Osteoblast (primary cell): Measurements from ENCODE around the gene CLEC17A. TPM values are rescaled to one million over a fixed set of nuclear protein-coding genes. Genes with fewer than 3 reads are reported as not detected.
"Not testable (repeated sequence)": the region's sequence is repeated elsewhere in the genome, so short reads cannot be mapped to it uniquely, and the experiment has no call there.

Source experiments
- DNase-seq: peaks from one replicate; pipeline ENCODE4 v3.0.0; 2011; ENCODE audit warnings: low spot score, mixed read lengths; ENCODE audit not compliant: insufficient read length; ENCODE audit errors: missing footprints
- H2AFZ ChIP-seq: 2 replicates; pipeline ENCODE4 v1.6.0; 2011; ENCODE audit warnings: mild to moderate bottlenecking, low read length
- H3K27ac ChIP-seq: 2 replicates; pipeline ENCODE4 v1.5.1; 2011; ENCODE audit warnings: mild to moderate bottlenecking, low read depth, low read length, moderate library complexity
- H3K27me3 ChIP-seq: 2 replicates; pipeline ENCODE4 v1.6.0; 2012; ENCODE audit warnings: mild to moderate bottlenecking, control low read depth, inconsistent platforms, low read length, moderate library complexity; ENCODE audit not compliant: insufficient read depth
- H3K36me3 ChIP-seq: 2 replicates; pipeline ENCODE4 v1.5.1; 2011; ENCODE audit warnings: mild to moderate bottlenecking, low read length, control low read depth, moderate library complexity; ENCODE audit not compliant: insufficient read depth
- H3K4me1 ChIP-seq: 2 replicates; pipeline ENCODE4 v1.5.1; 2011; ENCODE audit warnings: mild to moderate bottlenecking, low read length, control low read depth, moderate library complexity; ENCODE audit not compliant: insufficient read depth
- H3K4me2 ChIP-seq: 2 replicates; pipeline ENCODE4 v1.6.0; 2011; ENCODE audit warnings: mild to moderate bottlenecking, low read length; ENCODE audit not compliant: insufficient read depth
- H3K4me3 ChIP-seq: fragments of 200-600 bp; sonication (generic); 3 replicates; pipeline ENCODE4 v1.5.1; 2012; ENCODE audit warnings: mild to moderate bottlenecking, low read length, inconsistent platforms; ENCODE audit not compliant: insufficient read depth
- H3K79me2 ChIP-seq: 2 replicates; pipeline ENCODE4 v1.6.0; 2012; ENCODE audit warnings: mild to moderate bottlenecking, low read length, control low read depth, inconsistent platforms; ENCODE audit not compliant: insufficient read depth
- H3K9me3 ChIP-seq: 2 replicates; pipeline ENCODE4 v1.5.1; 2011; ENCODE audit warnings: low read depth, low read length, control low read depth
- H4K20me1 ChIP-seq: 2 replicates; pipeline ENCODE4 v1.6.0; 2012; ENCODE audit warnings: mild to moderate bottlenecking, low read length, control low read depth; ENCODE audit not compliant: insufficient read depth
- CTCF ChIP-seq: IDR thresholded peaks from 2 replicates; pipeline ENCODE4 v1.5.1; 2011; ENCODE audit warnings: mild to moderate bottlenecking, low read depth, low read length, moderate library complexity; ENCODE audit errors: extremely low read depth
- total RNA-seq: library from RNA; depleted of rRNA; stranded (reverse); fragments of >200 nt; gene quantifications from 2 replicates; pipeline ENCODE4 v1.2.3, GENCODE V29; 2012

CLEC17A gene
- total RNA-seq, 1 donor, result under 0.01 TPM

GRCh38 chr19:14577264-14577663, 5.6 kb upstream of the CLEC17A start:
- no peaks in the 10 kb centered on the region for H3K36me3 ChIP-seq
- H4K20me1 ChIP-seq, result no peaks in the 10 kb centered on the region
- no peak overlapping the region for H3K27ac ChIP-seq
- no peak overlapping the region for H3K4me3 ChIP-seq
- H2AFZ ChIP-seq, result no peak overlapping the region
- no peaks in the 10 kb centered on the region for H3K79me2 ChIP-seq
- H3K4me1 ChIP-seq, result no peaks in the 10 kb centered on the region
- no peak overlapping the region for H3K4me2 ChIP-seq
- DNase-seq, result no peak
- H3K27me3 ChIP-seq, result no peaks in the 10 kb centered on the region
- H3K9me3 ChIP-seq, result no peaks in the 10 kb centered on the region
- TF ChIP-seq CTCF, result no peak

GRCh38 chr19:14577885-14578427, 4.9 kb upstream of the CLEC17A start:
- Histone ChIP-seq H3K4me1 (no peaks in the 10 kb centered on the region), H4K20me1 (no peaks in the 10 kb centered on the region), H3K36me3 (no peaks in the 10 kb centered on the region), H3K27me3 (no peaks in the 10 kb centered on the region), H3K4me3 (no peak overlapping the region), H2AFZ (no peak overlapping the region), H3K9me3 (no peaks in the 10 kb centered on the region), H3K27ac (no peak overlapping the region), H3K4me2 (no peak overlapping the region), H3K79me2 (no peaks in the 10 kb centered on the region)
- DNase-seq, result peak; percentile 13
- TF ChIP-seq CTCF, result no peak

GRCh38 chr19:14580623-14581237, 2.2 kb upstream of the CLEC17A start:
- Histone ChIP-seq H4K20me1 (no peaks in the 10 kb centered on the region), H3K4me1 (no peaks in the 10 kb centered on the region), H3K4me3 (no peak overlapping the region), H3K4me2 (no peak overlapping the region), H3K79me2 (no peaks in the 10 kb centered on the region), H3K9me3 (no peaks in the 10 kb centered on the region), H3K27ac (no peak overlapping the region), H3K27me3 (no peaks in the 10 kb centered on the region), H2AFZ (no peak overlapping the region), H3K36me3 (no peaks in the 10 kb centered on the region)
- peak; percentile 42 for DNase-seq
- no peak for TF ChIP-seq CTCF

GRCh38 chr19:14584372-14584771, 1.5 kb downstream of the CLEC17A start:
- H3K27me3 ChIP-seq, result not testable (repeated sequence)

GRCh38 chr19:14585187-14585586, 2.3 kb downstream of the CLEC17A start:
- not testable (repeated sequence) for DNase-seq, H3K4me1 ChIP-seq, H2AFZ ChIP-seq, H3K4me3 ChIP-seq, H3K27me3 ChIP-seq, H4K20me1 ChIP-seq, H3K4me2 ChIP-seq, H3K36me3 ChIP-seq, H3K9me3 ChIP-seq, H3K27ac ChIP-seq, H3K79me2 ChIP-seq

More at GRCh38 chr19:14584372-14584771, 1.5 kb downstream of the CLEC17A start:
- H3K9me3 ChIP-seq, H3K79me2 ChIP-seq, H3K4me3 ChIP-seq, H3K27ac ChIP-seq, H3K36me3 ChIP-seq, H4K20me1 ChIP-seq, H3K4me1 ChIP-seq, H2AFZ ChIP-seq, H3K4me2 ChIP-seq, DNase-seq: not testable (repeated sequence)

- not testable (repeated sequence) for H3K4me3 ChIP-seq, H4K20me1 ChIP-seq, H3K4me2 ChIP-seq, H3K36me3 ChIP-seq, DNase-seq, H3K27ac ChIP-seq, H2AFZ ChIP-seq, H3K27me3 ChIP-seq, H3K79me2 ChIP-seq, H3K9me3 ChIP-seq, H3K4me1 ChIP-seq
Observed at GRCh38 chr19:14589433-14589832, 6.5 kb downstream of the CLEC17A start.
